OCI-LY7 (cell line): Measurements from ENCODE around the gene POLR2E.

ENCODE experiments used
- EZH2phosphoT487 ChIP-seq: fragments of 200-600 bp; sonication (generic); IDR thresholded peaks from 2 replicates; pipeline ENCODE4 v1.6.1; 2018; ENCODE audit warnings: low read depth, borderline replicate concordance, mild to moderate bottlenecking, mixed run types, antibody characterized with exemption, low read length, moderate library complexity, mixed read lengths
- TF ChIP-seq, protein P1 (sequence below): fragments of 200-600 bp; sonication (generic); conservative IDR thresholded peaks from 2 replicates; pipeline ENCODE4 v1.5.1; 2014; ENCODE audit warnings: mild to moderate bottlenecking, antibody characterized with exemption, low read length, moderate library complexity, mixed read lengths

DNA sequence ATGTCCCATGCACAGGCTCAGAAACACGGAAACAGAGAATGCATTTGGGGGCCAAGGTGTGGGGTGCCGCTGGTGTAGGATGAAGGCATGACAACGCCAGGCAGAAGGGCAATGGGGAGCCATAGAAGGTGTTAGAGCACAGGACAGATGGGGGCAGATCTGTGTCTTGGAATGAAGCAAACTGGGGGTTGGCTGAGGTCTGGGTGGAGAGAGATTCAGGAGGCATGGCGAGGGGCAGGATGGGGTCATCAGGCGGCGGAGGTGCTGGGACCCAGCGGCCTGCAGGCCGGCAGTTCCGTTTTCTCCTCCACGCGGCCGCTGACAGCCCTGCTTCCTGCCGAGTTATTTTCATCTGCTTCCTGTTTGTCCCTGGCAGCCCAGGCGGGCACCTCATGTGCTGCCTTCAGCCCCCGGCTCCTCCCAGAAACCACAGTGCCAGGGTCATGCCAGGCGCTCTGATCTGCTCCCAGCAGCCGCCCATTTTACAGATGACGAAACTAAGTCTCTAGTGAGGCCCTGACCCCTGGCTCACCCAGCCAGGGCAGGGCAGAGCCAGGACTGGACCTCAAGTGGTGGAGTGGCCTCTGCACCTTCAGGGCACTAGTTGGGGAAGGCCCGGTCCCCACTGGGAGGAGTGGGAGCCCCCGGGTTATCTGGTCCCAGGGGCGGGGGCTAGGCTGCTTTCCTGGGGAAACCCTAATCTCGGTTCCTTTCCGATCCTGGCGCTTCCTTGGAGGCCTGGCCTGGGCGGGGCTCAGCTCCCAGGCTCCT, 26.0 kb downstream of the POLR2E start:
- TF ChIP-seq, protein P1, sequence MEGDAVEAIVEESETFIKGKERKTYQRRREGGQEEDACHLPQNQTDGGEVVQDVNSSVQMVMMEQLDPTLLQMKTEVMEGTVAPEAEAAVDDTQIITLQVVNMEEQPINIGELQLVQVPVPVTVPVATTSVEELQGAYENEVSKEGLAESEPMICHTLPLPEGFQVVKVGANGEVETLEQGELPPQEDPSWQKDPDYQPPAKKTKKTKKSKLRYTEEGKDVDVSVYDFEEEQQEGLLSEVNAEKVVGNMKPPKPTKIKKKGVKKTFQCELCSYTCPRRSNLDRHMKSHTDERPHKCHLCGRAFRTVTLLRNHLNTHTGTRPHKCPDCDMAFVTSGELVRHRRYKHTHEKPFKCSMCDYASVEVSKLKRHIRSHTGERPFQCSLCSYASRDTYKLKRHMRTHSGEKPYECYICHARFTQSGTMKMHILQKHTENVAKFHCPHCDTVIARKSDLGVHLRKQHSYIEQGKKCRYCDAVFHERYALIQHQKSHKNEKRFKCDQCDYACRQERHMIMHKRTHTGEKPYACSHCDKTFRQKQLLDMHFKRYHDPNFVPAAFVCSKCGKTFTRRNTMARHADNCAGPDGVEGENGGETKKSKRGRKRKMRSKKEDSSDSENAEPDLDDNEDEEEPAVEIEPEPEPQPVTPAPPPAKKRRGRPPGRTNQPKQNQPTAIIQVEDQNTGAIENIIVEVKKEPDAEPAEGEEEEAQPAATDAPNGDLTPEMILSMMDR: no peak; the same call in 1 of the 2 replicates
- no peak for TF ChIP-seq EZH2phosphoT487
